BLaER1 treated with 17β-estradiol and CSF1 and Interleukin-3, amounts not matched to agents 10 nM and 100 nM (cell line): ENCODE measurements around the gene ZNF787.

Experiments used
- H3K27ac ChIP-seq, 11 experiments: shearing (Covaris generic); formaldehyde crosslinking; 2 replicates each; pipeline ENCODE4 v1.8.1; 2022
- H3K27me3 ChIP-seq, 11 experiments: shearing (Covaris generic); formaldehyde crosslinking; 2 replicates each; pipeline ENCODE4 v1.8.1; 2022
- H3K36me3 ChIP-seq, 11 experiments: shearing (Covaris generic); formaldehyde crosslinking; 2 replicates each; pipeline ENCODE4 v1.8.1; 2022
- H3K4me1 ChIP-seq, 10 experiments: shearing (Covaris generic); formaldehyde crosslinking; 2 replicates each; pipeline ENCODE4 v1.8.1; 2022
- H3K4me2 ChIP-seq, 11 experiments: shearing (Covaris generic); formaldehyde crosslinking; 2 replicates each; pipeline ENCODE4 v1.8.1; 2022
- H3K4me3 ChIP-seq, 10 experiments: shearing (Covaris generic); formaldehyde crosslinking; 2 replicates each; pipeline ENCODE4 v1.8.1; 2022
- H3K9ac ChIP-seq, 11 experiments: shearing (Covaris generic); formaldehyde crosslinking; 2 replicates each; pipeline ENCODE4 v1.8.1; 2022
- H3K9me3 ChIP-seq, 11 experiments: shearing (Covaris generic); formaldehyde crosslinking; replicated peaks in 1 of 11; 2 replicates each; pipeline ENCODE4 v1.8.1; 2022
- H4K20me1 ChIP-seq, 11 experiments: shearing (Covaris generic); formaldehyde crosslinking; 2 replicates each; pipeline ENCODE4 v1.8.1; 2022
- Cebpa-rat ChIP-seq, 11 experiments: shearing (Covaris generic); IDR thresholded peaks; 2 replicates each; pipeline ENCODE4 v1.8.1; 2022

Gene ZNF787

GRCh38 chr19:56079609-56080008, 41.5 kb downstream of the ZNF787 start:
- Histone ChIP-seq H3K9ac (no peak overlapping the region), H3K4me3 (no peak overlapping the region), H3K4me2 (peak overlapping the region in 2 of 11 experiments; percentile 7 to 19; a peak in 2 of 22 replicates), H3K36me3 (no peaks in the 10 kb centered on the region; a peak in 1 of 22 replicates), H3K4me1 (peaks cover 17 to 25% (median 19%) of the 10 kb centered on the region in 10 experiments), H3K27me3 (no peaks in the 10 kb centered on the region), H3K27ac (no peak overlapping the region), H3K9me3 (peaks cover 0 to 6% (median 0%) of the 10 kb centered on the region in 11 experiments; a peak in 2 of 22 replicates), H4K20me1 (peaks cover 7 to 29% (median 14%) of the 10 kb centered on the region in 11 experiments; a peak in 16 of 22 replicates)
- no peak for TF ChIP-seq Cebpa-rat (IDR thresholded peaks at IDR 0.05)

GRCh38 chr19:56076498-56076897, 44.6 kb downstream of the ZNF787 start:
- H3K9ac ChIP-seq: no peak overlapping the region
- H3K36me3 ChIP-seq: no peaks in the 10 kb centered on the region
- TF ChIP-seq Cebpa-rat (IDR thresholded peaks at IDR 0.05): no peak
- H3K4me2 ChIP-seq: no peak overlapping the region
- H3K4me1 ChIP-seq: peaks cover 8 to 15% (median 11%) of the 10 kb centered on the region in 10 experiments
- peaks cover 0 to 6% (median 0%) of the 10 kb centered on the region in 11 experiments; a peak in 2 of 22 replicates for H3K9me3 ChIP-seq
- no peak overlapping the region for H3K4me3 ChIP-seq
- H3K27ac ChIP-seq: no peak overlapping the region
- no peaks in the 10 kb centered on the region for H3K27me3 ChIP-seq
- H4K20me1 ChIP-seq: peaks cover 0 to 5% (median 0%) of the 10 kb centered on the region in 11 experiments; a peak in 3 of 22 replicates

- H3K27me3 ChIP-seq: no peaks in the 10 kb centered on the region
- H3K4me3 ChIP-seq: no peak overlapping the region
- TF ChIP-seq Cebpa-rat (IDR thresholded peaks at IDR 0.05): no peak
- no peaks in the 10 kb centered on the region for H3K36me3 ChIP-seq
- peaks cover 0 to 11% (median 9%) of the 10 kb centered on the region in 10 experiments; a peak in 15 of 20 replicates for H3K4me1 ChIP-seq
- H3K4me2 ChIP-seq: no peak overlapping the region
- no peak overlapping the region for H3K9ac ChIP-seq
- H3K27ac ChIP-seq: no peak overlapping the region
- H4K20me1 ChIP-seq: no peaks in the 10 kb centered on the region
- H3K9me3 ChIP-seq: no peaks in the 10 kb centered on the region; a peak in 1 of 22 replicates
Measured at GRCh38 chr19:56071151-56071550, 49.9 kb downstream of the ZNF787 start.

GRCh38 chr19:56069642-56070041, 51.5 kb downstream of the ZNF787 start:
- no peak overlapping the region for H3K27ac ChIP-seq
- H3K36me3 ChIP-seq: no peaks in the 10 kb centered on the region
- no peak overlapping the region for H3K4me3 ChIP-seq
- no peaks in the 10 kb centered on the region for H4K20me1 ChIP-seq
- peaks cover 0 to 12% (median 11%) of the 10 kb centered on the region in 10 experiments; a peak in 15 of 20 replicates for H3K4me1 ChIP-seq
- H3K9ac ChIP-seq: no peak overlapping the region
- no peak for TF ChIP-seq Cebpa-rat (IDR thresholded peaks at IDR 0.05)
- H3K9me3 ChIP-seq: no peaks in the 10 kb centered on the region; a peak in 1 of 22 replicates
- no peaks in the 10 kb centered on the region for H3K27me3 ChIP-seq
- no peak overlapping the region for H3K4me2 ChIP-seq

- Histone ChIP-seq H3K36me3 (no peaks in the 10 kb centered on the region), H3K9me3 (no peaks in the 10 kb centered on the region; a peak in 1 of 22 replicates), H3K27me3 (no peaks in the 10 kb centered on the region), H3K4me3 (peak overlapping the region; percentile 42 to 71 (median 58)), H3K9ac (peak overlapping the region in 10 of 11 experiments; percentile 24 to 70 (median 55); a peak in 17 of 22 replicates), H3K27ac (no peak overlapping the region; a peak in 1 of 22 replicates), H3K4me1 (peaks cover 0 to 12% (median 11%) of the 10 kb centered on the region in 10 experiments; a peak in 15 of 20 replicates), H3K4me2 (peak overlapping the region; percentile 84 to 98 (median 91)), H4K20me1 (no peaks in the 10 kb centered on the region)
- no peak for TF ChIP-seq Cebpa-rat (IDR thresholded peaks at IDR 0.05)
Measured at GRCh38 chr19:56066152-56067023, 54.7 kb downstream of the ZNF787 start.

GRCh38 chr19:56053596-56053995, 67.5 kb downstream of the ZNF787 start:
- H3K9me3 ChIP-seq: peaks cover 4 to 18% (median 9%) of the 10 kb centered on the region in 11 experiments; a peak in 19 of 22 replicates
- H3K27me3 ChIP-seq: no peaks in the 10 kb centered on the region
- no peaks in the 10 kb centered on the region for H3K36me3 ChIP-seq
- no peak overlapping the region for H3K27ac ChIP-seq
- no peak overlapping the region for H3K4me3 ChIP-seq
- no peaks in the 10 kb centered on the region for H4K20me1 ChIP-seq
- no peak for TF ChIP-seq Cebpa-rat (IDR thresholded peaks at IDR 0.05)
- no peak overlapping the region for H3K4me2 ChIP-seq
- H3K9ac ChIP-seq: no peak overlapping the region
- peaks cover 0 to 10% (median 0%) of the 10 kb centered on the region in 10 experiments; a peak in 7 of 20 replicates for H3K4me1 ChIP-seq
